ENCODE data around the gene TBC1D2B.
"Not testable (repeated sequence)": the region's sequence is repeated elsewhere in the genome, so short reads cannot be mapped to it uniquely, and the experiment has no call there.

- not testable (repeated sequence) for TF ChIP-seq POLR2A, CTCF (IDR thresholded peaks at IDR 0.05)
Measured at GRCh38 chr15:77976760-77977525, 100.6 kb downstream of the TBC1D2B start.

All from lower leg skin (tissue), 3 donors.